Psoas muscle (tissue), 8 donors: Measurements from ENCODE around the gene GSTK1. TPM values are rescaled to one million over a fixed set of nuclear protein-coding genes. Genes with fewer than 3 reads are reported as not detected.

ENCODE experiments used
- ATAC-seq, 4 donors: fragments of 200-7000 bp; cut with Tn5 transposase; one replicate each; pipeline ENCODE4 v1.9.1; 2020; ENCODE audit warnings: moderate library complexity in 3 of 4, mild to moderate bottlenecking in 2 of 4
- DNase-seq, 2 donors: peaks; one replicate each; pipeline ENCODE4 v3.0.0-alpha.2; 2020
- H3K27ac ChIP-seq: fragments of 200-600 bp; one replicate; pipeline ENCODE4 v1.8.0; 2022
- H3K27me3 ChIP-seq, 3 donors: fragments of 200-600 bp in 1 of 3; one replicate each; pipeline versions ENCODE4 v1.6.1 to v1.8.0; 2013 to 2022; ENCODE audit warnings: low read length in 2 of 3, mild to moderate bottlenecking in 2 of 3, moderate library complexity in 1 of 3; ENCODE audit not compliant: insufficient read depth in 3 of 3
- H3K36me3 ChIP-seq, 2 donors: fragments of 200-600 bp in 1 of 2; one replicate each; pipeline versions ENCODE4 v1.6.1 to v1.8.0; 2013 to 2022; ENCODE audit warnings: low read depth in 1 of 2, mild to moderate bottlenecking in 1 of 2, moderate library complexity in 1 of 2; ENCODE audit not compliant: insufficient read depth in 1 of 2
- H3K4me1 ChIP-seq: fragments of 200-600 bp; one replicate; pipeline ENCODE4 v1.8.0; 2022
- H3K4me3 ChIP-seq: fragments of 200-600 bp; one replicate; pipeline ENCODE4 v1.8.0; 2022; ENCODE audit warnings: mild to moderate bottlenecking
- H3K9me3 ChIP-seq: fragments of 200-600 bp; one replicate; pipeline ENCODE4 v1.8.0; 2022
- WGBS, 3 donors: extraction: QIAGEN DNeasy Blood & Tissue Kit; methylation state at CpG; one replicate each; pipeline versions ENCODE4 v1.1.6 to v1.1.7; 2013; 5-methylcytosine and 5-hydroxymethylcytosine counted together
- intact Hi-C, 2 donors: fragments of 100-400 bp; cut with DNase I; formaldehyde crosslinking; loops; one replicate each; pipeline versions ENCODE4 v1.11.0 to v1.14.2; 2022
- polyA plus RNA-seq, 3 donors: library from polyadenylated mRNA; stranded (reverse); fragments of 200-250 nt; gene quantifications; one replicate each; pipeline ENCODE4 v1.2.3, GENCODE V29; 2013
- total RNA-seq, 4 donors: library from RNA; stranded (reverse); fragmentation: NEBNext Ultra II Directional in 2 of 4; extraction: Animal tissue kit (Norgen Biotek cat#: 25700) in 2 of 4; gene quantifications; one replicate each; pipeline versions ENCODE4 v1.2.1 to v1.2.4, GENCODE V29; 2021 to 2023
- TF ChIP-seq, protein P1 (sequence below): fragments of 200-600 bp; IDR thresholded peaks from one replicate; pipeline ENCODE4 v1.8.0; 2022; ENCODE audit warnings: antibody characterized with exemption
- donor health status: healthy with polysubstance abuse.
- donor health status: DM: no; HTN: no; CAD: no; lungs with moderate emphysema.
- donor health status: Bipolar disorder and iron deficiency.
- donor health status: healthy.
- donor health status: DM: yes; HTN: yes; CAD: no.
- donor health status: DM: no; HTN: no; CAD: no.
- donor health status: DM: no; HTN: no; CAD: no.
- donor health status: DM: yes; HTN: yes; CAD: no.

The GSTK1 gene
- total and polyA plus RNA-seq, 7 donors = 65.1 to 129 (median 93.9) TPM

DNA sequence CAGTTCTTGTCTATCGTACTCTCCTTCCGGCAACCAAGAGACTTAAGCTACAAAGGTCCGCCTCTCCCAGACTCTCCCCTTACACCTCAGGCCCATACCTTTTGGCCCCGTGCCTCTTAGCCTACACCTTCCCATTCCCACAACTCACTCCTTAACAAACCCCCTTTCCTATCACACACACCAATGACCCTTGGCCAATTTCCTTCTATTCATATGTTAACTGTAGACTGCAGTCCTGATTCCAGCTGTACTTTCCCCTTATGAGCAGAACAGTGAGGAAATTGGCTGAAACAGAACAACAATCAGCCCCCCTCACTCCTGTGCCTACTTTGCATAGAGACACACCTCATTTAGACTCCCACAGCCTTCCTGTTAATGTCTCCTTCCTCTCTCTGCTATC, 20.1 kb downstream of the GSTK1 start:
- TF ChIP-seq, protein P1, sequence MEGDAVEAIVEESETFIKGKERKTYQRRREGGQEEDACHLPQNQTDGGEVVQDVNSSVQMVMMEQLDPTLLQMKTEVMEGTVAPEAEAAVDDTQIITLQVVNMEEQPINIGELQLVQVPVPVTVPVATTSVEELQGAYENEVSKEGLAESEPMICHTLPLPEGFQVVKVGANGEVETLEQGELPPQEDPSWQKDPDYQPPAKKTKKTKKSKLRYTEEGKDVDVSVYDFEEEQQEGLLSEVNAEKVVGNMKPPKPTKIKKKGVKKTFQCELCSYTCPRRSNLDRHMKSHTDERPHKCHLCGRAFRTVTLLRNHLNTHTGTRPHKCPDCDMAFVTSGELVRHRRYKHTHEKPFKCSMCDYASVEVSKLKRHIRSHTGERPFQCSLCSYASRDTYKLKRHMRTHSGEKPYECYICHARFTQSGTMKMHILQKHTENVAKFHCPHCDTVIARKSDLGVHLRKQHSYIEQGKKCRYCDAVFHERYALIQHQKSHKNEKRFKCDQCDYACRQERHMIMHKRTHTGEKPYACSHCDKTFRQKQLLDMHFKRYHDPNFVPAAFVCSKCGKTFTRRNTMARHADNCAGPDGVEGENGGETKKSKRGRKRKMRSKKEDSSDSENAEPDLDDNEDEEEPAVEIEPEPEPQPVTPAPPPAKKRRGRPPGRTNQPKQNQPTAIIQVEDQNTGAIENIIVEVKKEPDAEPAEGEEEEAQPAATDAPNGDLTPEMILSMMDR = no peak
- intact Hi-C loops = no loop called here
- DNase-seq = no peak
- WGBS, 3 donors = 71 to 77% (median 76%) methylated on average over 4 of the region's 4 CpGs
- H3K9me3 ChIP-seq = no peaks in the 10 kb centered on the region
- no peaks in the 10 kb centered on the region for H3K36me3 ChIP-seq
- ATAC-seq = no peak
- no peaks in the 10 kb centered on the region for H3K4me1 ChIP-seq
- H3K27me3 ChIP-seq = no peaks in the 10 kb centered on the region
- H3K27ac ChIP-seq = no peak overlapping the region
- H3K4me3 ChIP-seq = no peak overlapping the region

DNA sequence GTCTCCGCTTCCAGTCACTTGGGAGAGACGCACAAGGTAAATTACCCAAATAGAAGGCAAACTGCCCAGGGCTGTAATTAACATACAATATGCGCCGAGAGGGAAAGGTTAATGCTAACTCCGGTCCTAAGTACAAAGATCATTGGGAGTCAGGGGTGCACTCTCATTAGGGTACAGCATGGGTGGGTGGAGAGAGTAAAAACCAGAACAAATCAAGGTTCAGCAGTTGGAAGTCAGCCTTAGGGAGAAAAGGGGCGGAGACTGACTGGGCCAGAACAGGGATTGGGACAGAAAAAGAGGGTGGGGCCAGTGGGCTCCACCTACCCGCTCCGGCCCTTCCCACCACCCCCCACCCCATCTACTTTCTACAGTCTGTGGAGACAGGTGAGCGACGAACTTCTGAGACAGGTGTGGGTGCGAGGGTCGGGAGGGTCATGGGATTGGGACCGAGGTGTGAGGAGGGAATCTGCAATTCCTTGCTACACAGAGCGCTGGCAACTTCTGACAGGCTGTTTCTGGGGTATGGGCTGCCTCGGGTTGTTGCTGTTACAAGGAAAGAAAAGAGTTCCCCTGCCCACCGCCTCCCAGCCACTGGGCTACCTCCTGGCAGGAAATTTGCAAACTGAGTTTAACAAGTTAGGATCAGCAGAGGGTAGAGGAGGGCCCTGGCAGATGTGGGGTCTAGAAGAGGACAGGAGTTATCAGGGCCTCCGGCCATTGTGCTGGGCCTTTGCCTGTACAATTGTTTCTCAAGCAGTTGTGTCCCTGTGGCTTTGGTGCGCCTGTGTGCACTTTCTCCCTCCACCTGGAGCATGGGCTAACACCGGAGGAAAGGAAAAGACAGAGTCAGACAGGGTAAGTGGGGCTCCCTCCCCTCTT, 21.6 kb downstream of the GSTK1 start, which contains the start of gene TMEM139:
Gene TMEM139, plus strand, starts transcription at position 368 of the 879 bp plus-strand sequence. CDS start 1,000 bp downstream, outside the sequence.
- Histone ChIP-seq H3K27me3 (no peaks in the 10 kb centered on the region), H3K36me3 (no peaks in the 10 kb centered on the region), H3K27ac (no peak within 1 kb of the TSS), H3K9me3 (no peaks in the 10 kb centered on the region), H3K4me1 (peaks cover 11% of the 10 kb centered on the region), H3K4me3 (no peak within 1 kb of the TSS)
- intact Hi-C loops = no loop called here
- TF ChIP-seq, protein P1 = no peak
- ATAC-seq (no peak), DNase-seq (no peak)
- WGBS, 3 donors = 65 to 75% (median 74%) methylated on average over 19 of the region's 19 CpGs

DNA sequence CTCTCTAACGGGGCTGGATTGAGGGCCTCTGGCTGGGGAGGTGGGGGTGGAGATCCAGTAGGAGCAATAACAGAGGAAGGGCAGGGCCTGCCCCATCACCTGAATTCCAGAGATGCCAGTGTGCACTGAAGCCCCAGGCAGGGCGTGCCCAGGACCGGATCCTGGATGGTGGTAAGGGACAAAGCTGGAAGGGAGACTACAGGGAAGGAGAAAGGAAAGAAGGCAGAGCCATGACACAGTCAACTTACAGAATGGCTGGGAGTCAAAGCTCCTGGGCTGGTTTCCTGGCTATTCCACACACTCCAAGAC, 22.2 kb downstream of the GSTK1 start:
- WGBS, 3 donors = 71 to 89% (median 84%) methylated on average over 3 of the region's 3 CpGs
- TF ChIP-seq, protein P1 = no peak
- H3K9me3 ChIP-seq = no peaks in the 10 kb centered on the region
- no peaks in the 10 kb centered on the region for H3K36me3 ChIP-seq
- DNase-seq (no peak), ATAC-seq (no peak)
- no peak overlapping the region for H3K27ac ChIP-seq
- H3K27me3 ChIP-seq = no peaks in the 10 kb centered on the region
- intact Hi-C loops = no loop called here
- peaks cover 17% of the 10 kb centered on the region for H3K4me1 ChIP-seq
- no peak overlapping the region for H3K4me3 ChIP-seq

DNA sequence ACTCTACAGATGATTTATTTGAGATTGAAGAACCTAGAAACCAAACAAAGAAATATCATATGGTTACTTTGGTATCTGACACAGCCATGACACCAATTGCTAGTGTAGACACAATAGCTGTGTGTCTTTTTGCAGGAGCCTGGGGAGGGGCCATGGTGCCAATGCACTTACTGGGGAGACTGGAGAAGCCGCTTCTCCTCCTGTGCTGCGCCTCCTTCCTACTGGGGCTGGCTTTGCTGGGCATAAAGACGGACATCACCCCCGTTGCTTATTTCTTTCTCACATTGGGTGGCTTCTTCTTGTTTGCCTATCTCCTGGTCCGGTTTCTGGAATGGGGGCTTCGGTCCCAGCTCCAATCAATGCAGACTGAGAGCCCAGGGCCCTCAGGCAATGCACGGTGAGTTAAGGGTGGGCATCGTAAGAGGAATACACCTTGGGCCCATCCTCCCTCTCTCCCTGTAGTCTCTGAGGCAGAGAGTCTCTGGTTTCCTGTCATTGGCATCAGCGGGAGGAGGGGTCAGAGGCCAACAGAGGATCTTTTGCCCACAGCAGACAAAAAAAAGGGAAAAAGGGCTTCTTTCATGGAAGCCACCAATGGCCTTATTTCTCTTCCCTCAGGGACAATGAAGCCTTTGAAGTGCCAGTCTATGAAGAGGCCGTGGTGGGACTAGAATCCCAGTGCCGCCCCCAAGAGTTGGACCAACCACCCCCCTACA, 22.7 kb downstream of the GSTK1 start:
- Histone ChIP-seq H3K9me3 (no peaks in the 10 kb centered on the region), H3K4me1 (peaks cover 17% of the 10 kb centered on the region), H3K27ac (no peak overlapping the region), H3K4me3 (no peak overlapping the region), H3K27me3 (no peaks in the 10 kb centered on the region), H3K36me3 (peaks cover 0 to under 1% of the 10 kb centered on the region in 2 donors)
- ATAC-seq (no peak), DNase-seq (no peak)
- TF ChIP-seq, protein P1 = no peak
- intact Hi-C loops = no loop called here
- WGBS, 3 donors = 96 to 99% (median 98%) methylated on average over 10 to 11 of the region's 11 CpGs
